Cardiac muscle cell (in vitro differentiated cells and primary cell): ENCODE measurements around the gene NANOS3. TPM values are rescaled to one million over a fixed set of nuclear protein-coding genes. Genes with fewer than 3 reads are reported as not detected.

ENCODE experiments used
- DNase-seq, 2 donors: peaks; one replicate each; pipeline versions ENCODE4 v3.0.0 to v3.0.0-alpha.2; 2010 to 2017; ENCODE audit warnings: low read depth in 1 of 2, low spot score in 1 of 2
- H3K27ac ChIP-seq: fragments of 200-600 bp; sonication (generic); 2 replicates; pipeline ENCODE4 v1.5.1; 2016
- H3K27me3 ChIP-seq: fragments of 200-600 bp; sonication (generic); 2 replicates; pipeline ENCODE4 v1.6.0; 2016; ENCODE audit warnings: control low read depth
- H3K36me3 ChIP-seq: fragments of 200-600 bp; sonication (generic); 2 replicates; pipeline ENCODE4 v1.5.1; 2016; ENCODE audit warnings: control low read depth
- H3K4me1 ChIP-seq: fragments of 200-600 bp; sonication (generic); 2 replicates; pipeline ENCODE4 v1.8.1; 2017; ENCODE audit warnings: low read depth, mild to moderate bottlenecking, mixed run types
- H3K4me3 ChIP-seq: fragments of 200-600 bp; sonication (generic); 2 replicates; pipeline ENCODE4 v1.5.1; 2016; ENCODE audit warnings: mild to moderate bottlenecking
- H3K9me3 ChIP-seq: fragments of 200-600 bp; sonication (generic); 2 replicates; pipeline ENCODE4 v1.5.1; 2017; ENCODE audit warnings: low read depth, mild to moderate bottlenecking, control low read depth
- polyA plus RNA-seq: library from polyadenylated mRNA; unstranded; fragments of >200 nt; fragmentation: Nextera tagmentation; extraction: Ambion mirVana; gene quantifications from 2 replicates; pipeline ENCODE4 v1.2.1, GENCODE V29; 2016
- total RNA-seq: library from RNA; depleted of rRNA; stranded (reverse); fragments of >200 nt; gene quantifications from 2 replicates; pipeline ENCODE4 v1.2.3, GENCODE V29; 2016
- TF ChIP-seq, protein P1 (sequence below): IDR thresholded peaks from 2 replicates; pipeline ENCODE4 v1.5.1; 2012; ENCODE audit warnings: low read depth, mild to moderate bottlenecking, low read length

Gene NANOS3
- total and polyA plus RNA-seq, 2 experiments from 2014 or later = 0.86 to 2.0 TPM

GRCh38 chr19:13833330-13834243, 43.3 kb upstream of the NANOS3 start:
- peak overlapping the region; percentile 26 for H3K4me3 ChIP-seq
- no peak overlapping the region for H3K27ac ChIP-seq
- DNase-seq = peak; percentile 95 to 96
- no peaks in the 10 kb centered on the region for H3K4me1 ChIP-seq
- no peaks in the 10 kb centered on the region for H3K9me3 ChIP-seq
- TF ChIP-seq, protein P1, sequence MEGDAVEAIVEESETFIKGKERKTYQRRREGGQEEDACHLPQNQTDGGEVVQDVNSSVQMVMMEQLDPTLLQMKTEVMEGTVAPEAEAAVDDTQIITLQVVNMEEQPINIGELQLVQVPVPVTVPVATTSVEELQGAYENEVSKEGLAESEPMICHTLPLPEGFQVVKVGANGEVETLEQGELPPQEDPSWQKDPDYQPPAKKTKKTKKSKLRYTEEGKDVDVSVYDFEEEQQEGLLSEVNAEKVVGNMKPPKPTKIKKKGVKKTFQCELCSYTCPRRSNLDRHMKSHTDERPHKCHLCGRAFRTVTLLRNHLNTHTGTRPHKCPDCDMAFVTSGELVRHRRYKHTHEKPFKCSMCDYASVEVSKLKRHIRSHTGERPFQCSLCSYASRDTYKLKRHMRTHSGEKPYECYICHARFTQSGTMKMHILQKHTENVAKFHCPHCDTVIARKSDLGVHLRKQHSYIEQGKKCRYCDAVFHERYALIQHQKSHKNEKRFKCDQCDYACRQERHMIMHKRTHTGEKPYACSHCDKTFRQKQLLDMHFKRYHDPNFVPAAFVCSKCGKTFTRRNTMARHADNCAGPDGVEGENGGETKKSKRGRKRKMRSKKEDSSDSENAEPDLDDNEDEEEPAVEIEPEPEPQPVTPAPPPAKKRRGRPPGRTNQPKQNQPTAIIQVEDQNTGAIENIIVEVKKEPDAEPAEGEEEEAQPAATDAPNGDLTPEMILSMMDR = peak; percentile 38
- no peaks in the 10 kb centered on the region for H3K27me3 ChIP-seq
- peaks cover 3% of the 10 kb centered on the region for H3K36me3 ChIP-seq

GRCh38 chr19:13834244-13835069, 42.5 kb upstream of the NANOS3 start:
- DNase-seq = peak in 1 of 2 donors; percentile 47
- no peaks in the 10 kb centered on the region for H3K9me3 ChIP-seq
- H3K27ac ChIP-seq = no peak overlapping the region
- no peaks in the 10 kb centered on the region for H3K4me1 ChIP-seq
- H3K36me3 ChIP-seq = peaks cover 3% of the 10 kb centered on the region
- TF ChIP-seq, protein P1 = no peak
- H3K4me3 ChIP-seq = no peak overlapping the region
- no peaks in the 10 kb centered on the region for H3K27me3 ChIP-seq

GRCh38 chr19:13835791-13836723, 40.9 kb upstream of the NANOS3 start:
- Histone ChIP-seq H3K27ac (no peak overlapping the region), H3K4me1 (no peaks in the 10 kb centered on the region), H3K36me3 (peaks cover 3% of the 10 kb centered on the region), H3K9me3 (no peaks in the 10 kb centered on the region), H3K4me3 (no peak overlapping the region), H3K27me3 (no peaks in the 10 kb centered on the region)
- no peak for DNase-seq
- TF ChIP-seq, protein P1 = no peak

GRCh38 chr19:13838435-13839129, 38.4 kb upstream of the NANOS3 start:
- Histone ChIP-seq H3K27me3 (no peaks in the 10 kb centered on the region), H3K4me1 (peaks cover 15% of the 10 kb centered on the region), H3K27ac (no peak overlapping the region), H3K36me3 (peaks cover 3% of the 10 kb centered on the region), H3K9me3 (no peaks in the 10 kb centered on the region), H3K4me3 (no peak overlapping the region)
- TF ChIP-seq, protein P1 = no peak
- DNase-seq = no peak
